ENCODE results near the gene GART.

- TF ChIP-seq CTCF (IDR thresholded peaks at IDR 0.05) (peak; percentile 47 to 56), POLR2AphosphoS5 (IDR thresholded peaks at IDR 0.05) (peak; percentile 48 to 93 (median 67)), POLR2A (IDR thresholded peaks at IDR 0.05) (peak; percentile 86 to 87), EP300 (IDR thresholded peaks at IDR 0.05) (no peak)
Measured at GRCh38 chr21:33479679-33480480, 62.0 kb downstream of the GART start, which contains the start of gene TMEM50B.

Data from suprapubic skin (tissue), 4 donors.